GM19452 (cell line): ENCODE data around the gene HECTD4.
"Not testable (repeated sequence)": the region's sequence is repeated elsewhere in the genome, so short reads cannot be mapped to it uniquely, and the experiment has no call there.

Source experiments
- ATAC-seq: cut with Tn5 transposase; IDR thresholded peaks from one replicate; pipeline ENCODE4 v1.9.1; 2021; ENCODE audit not compliant: unreplicated experiment

Gene HECTD4

GRCh38 chr12:112381883-112382796, at the start of gene HECTD4:
Gene HECTD4 (minus strand): TSS chr12:112382431. CDS start chr12:112382128, 303 bp downstream.
- ATAC-seq = peak; percentile 94

GRCh38 chr12:112431965-112432364, 49.7 kb upstream of the HECTD4 start:
- ATAC-seq = no peak

DNA sequence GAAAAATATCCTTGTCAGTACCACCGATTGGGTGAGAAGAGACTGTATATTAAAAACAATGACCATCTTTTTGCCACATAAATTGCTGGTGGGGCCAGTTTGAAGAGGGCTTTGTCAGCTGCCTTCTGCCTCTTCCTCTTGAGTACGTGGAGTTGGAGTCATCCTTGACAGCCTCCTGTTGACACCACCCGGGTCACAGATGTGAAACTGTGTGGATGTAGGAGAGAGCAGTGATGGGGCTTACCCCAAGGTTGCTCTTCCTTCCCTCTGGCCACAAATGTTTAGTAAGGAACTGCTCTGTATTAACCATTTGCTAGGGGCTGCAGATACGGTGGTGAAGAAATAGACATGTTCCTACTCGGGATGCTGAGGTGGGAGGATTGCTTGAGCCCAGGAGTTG, 48.7 kb upstream of the HECTD4 start:
- ATAC-seq = no peak

DNA sequence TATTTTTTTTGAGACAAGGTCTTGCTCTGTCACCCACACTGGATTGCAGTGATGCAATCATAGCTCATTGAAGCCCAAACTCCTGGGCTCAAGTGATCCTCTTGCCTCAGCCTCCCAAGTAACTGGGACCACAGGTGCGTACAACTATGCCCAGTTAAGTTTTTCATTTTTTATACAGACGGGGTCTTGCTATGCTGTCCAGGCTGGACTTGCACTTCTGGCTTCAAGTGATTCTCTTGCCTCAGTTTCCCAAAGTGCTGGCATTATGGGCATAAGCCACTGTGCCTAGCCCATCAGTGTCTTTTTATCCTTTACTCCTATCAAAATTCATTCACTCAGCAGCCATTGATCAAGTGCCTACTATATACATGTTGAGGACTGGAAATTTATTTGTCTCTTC, 45.5 kb upstream of the HECTD4 start:
- ATAC-seq = no peak

- no peak for ATAC-seq
These were observed 43.6 kb upstream of the HECTD4 start for GRCh38 chr12:112425582-112426382.

GRCh38 chr12:112424126-112424525, 41.9 kb upstream of the HECTD4 start:
- no peak for ATAC-seq

- ATAC-seq = no peak
These were observed 40.3 kb upstream of the HECTD4 start for GRCh38 chr12:112422531-112422930.

GRCh38 chr12:112421363-112421762, 39.1 kb upstream of the HECTD4 start:
- no peak for ATAC-seq

DNA sequence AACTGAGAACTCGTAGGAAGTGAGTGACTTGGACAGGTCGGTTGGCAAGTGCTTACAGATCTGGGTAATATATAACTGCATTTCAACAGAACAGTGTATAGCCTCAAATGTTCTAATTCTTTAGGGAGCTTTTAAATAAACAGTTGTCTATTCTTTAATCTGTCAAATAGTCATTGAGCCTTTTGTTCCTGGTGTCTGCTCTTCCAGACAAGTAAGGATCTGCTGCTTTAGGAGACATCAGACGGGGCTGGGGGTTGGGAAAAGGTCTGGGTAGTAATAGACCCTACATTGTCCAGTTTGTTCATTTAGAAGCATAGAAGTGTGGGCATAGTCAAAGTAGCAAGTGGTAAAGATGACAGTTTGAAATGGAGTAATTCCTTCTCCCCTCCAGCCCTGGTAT, 38.5 kb upstream of the HECTD4 start:
- no peak for ATAC-seq

DNA sequence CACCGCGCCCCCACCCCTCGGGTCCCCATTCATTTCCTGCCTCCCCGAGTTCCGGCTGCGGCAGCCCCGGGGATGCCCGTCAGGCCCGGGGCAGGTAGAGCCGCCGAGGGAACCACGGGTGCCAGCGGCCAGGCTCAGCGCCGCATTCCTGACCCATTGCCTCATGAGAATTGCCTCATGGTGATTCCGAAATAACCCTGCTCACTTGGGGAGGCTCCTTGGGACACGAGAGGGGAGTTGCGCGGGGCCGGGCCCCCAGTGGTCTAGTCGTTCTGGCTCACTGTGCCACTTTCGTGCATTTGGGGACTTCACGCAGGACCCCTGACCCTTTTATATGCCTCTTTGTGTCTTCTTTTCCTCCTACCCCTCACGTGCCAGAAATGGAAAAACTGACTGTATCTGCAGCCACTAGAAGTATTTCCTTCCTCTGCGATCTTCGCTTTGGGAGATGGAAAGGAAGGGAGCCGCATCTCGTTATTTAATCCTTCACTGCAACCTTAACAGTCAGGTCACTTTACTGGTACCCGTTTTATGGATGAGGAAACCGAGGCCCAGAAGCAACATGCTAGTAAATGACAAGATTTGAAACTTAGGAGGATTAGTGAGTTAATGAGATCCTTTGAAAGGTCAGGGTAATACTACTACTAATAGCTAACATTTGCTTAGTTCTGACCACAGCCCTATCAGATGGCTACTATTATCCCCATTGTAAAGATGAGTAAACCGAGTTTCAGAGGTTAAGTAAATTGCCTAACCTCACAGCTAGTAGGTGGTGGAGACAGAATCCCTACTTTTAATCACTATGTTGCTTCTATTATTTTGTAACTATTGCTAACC, 37.3 kb upstream of the HECTD4 start:
- peak; percentile 46 for ATAC-seq

- ATAC-seq = peak; percentile 68
These were observed 36.5 kb upstream of the HECTD4 start, which contains the start of gene PTPN11 for GRCh38 chr12:112418608-112419296. Gene PTPN11 (plus strand): TSS chr12:112418947. CDS start chr12:112419112, 165 bp downstream.

- no peak for ATAC-seq
These were observed 36.0 kb upstream of the HECTD4 start for GRCh38 chr12:112418273-112418607.

- not testable (repeated sequence) for ATAC-seq
These were observed 33.2 kb upstream of the HECTD4 start for GRCh38 chr12:112415457-112415856.

DNA sequence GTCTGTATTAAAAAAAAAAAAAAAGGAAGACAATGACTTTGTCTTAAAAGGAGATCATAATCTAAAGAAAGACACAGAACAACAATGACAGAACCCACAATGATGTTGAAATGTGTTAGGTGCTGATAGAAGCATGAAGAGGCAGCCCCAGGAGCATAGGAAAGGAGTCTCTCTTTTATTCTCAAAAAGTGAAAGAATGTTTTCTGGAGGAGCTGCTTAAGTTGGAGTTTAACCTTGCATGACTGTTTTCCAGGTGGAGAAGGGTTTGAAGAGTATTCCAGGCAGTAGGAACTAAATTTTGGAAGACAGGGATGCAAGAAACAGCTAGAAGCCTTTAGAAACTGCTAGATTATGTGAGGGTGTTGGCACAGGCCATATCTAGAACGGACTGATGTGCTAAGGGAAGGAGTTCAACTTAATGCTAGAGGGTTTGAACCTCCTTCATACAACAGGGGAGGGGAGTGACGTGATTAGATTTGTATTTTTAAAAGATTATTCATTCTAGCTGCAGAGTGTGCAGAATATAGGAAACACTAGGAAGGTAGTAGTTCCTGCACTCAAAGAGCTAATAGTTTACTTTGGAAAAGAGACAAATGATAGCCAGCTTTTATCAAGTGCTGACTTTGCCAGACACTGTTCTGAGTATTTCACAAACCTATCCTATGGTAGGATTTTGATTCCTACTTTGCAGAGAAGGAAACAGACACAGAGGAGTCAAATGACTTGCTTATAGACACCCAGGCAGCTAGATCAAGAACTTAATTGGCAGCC, 31.8 kb upstream of the HECTD4 start:
- ATAC-seq = no peak

GRCh38 chr12:112409906-112410244, 27.6 kb upstream of the HECTD4 start:
- no peak for ATAC-seq

GRCh38 chr12:112409064-112409905, 27.1 kb upstream of the HECTD4 start, which contains the start of gene RPL6:
Gene RPL6 (minus strand): TSS chr12:112409605. CDS start chr12:112408656, 949 bp downstream.
- ATAC-seq = peak; percentile 73

DNA sequence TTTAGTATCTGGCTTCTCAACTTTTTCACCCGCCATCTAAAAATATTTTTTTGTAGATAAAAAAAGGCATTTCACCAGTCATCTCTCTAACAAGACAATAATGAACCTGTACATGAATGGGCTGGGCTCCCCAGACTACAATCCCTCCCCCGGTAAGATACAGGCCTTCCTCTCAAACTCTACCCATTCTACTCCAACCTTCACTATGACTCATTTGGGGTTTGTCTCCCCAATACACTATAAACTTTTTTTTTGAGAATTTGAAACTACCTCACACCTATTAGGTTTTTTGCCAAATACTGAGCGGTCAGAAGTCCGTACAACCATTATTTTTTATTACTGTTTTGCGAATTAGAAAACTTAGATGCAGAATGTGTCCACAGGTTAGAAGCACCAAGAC, 26.4 kb upstream of the HECTD4 start:
- ATAC-seq = no peak

DNA sequence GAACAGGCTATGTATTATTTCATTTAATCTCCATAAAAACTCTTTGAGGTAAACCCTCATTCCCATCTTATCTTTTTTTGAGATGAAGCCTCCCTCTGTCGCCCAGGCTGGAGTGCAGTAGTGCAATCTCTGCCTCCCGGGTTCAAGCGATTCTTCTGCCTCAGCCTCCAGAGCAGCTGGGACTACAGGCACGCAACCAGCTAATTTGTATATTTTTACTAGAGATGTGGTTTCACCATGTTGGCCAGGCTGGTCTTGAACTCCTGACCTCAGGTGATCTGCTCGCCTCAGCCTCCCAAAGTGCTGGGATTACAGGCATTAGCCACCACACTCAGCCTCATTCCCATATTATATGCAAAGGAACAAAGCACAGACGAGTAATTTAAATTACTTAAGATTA, 25.5 kb upstream of the HECTD4 start:
- not testable (repeated sequence) for ATAC-seq
